GM12878 (cell line): ENCODE data around the gene CLRN3. TPM values are rescaled to one million over a fixed set of nuclear protein-coding genes. Genes with fewer than 3 reads are reported as not detected.

Experiments used
- ATAC-seq: fragments of 200-7000 bp; cut with Tn5 transposase; 3 replicates; pipeline ENCODE4 v1.9.1; 2020; ENCODE audit warnings: mild to moderate bottlenecking, moderate library complexity
- BruUV-seq: library from RNA; stranded (reverse); fragments of 400-500 nt; replicated peaks from 2 replicates; lab custom pipeline; 2021; lab: Mats Ljungman, UMichigan
- CTCF ChIA-PET: fragments of 300-600 bp; sonication (Branson Sonifier 250); formaldehyde crosslinking; extraction: SDS; loops from one replicate; lab custom pipeline; 2021; ENCODE audit warnings: inconsistent platforms; lab: Yijun Ruan, JAX
- POLR2A ChIA-PET: fragments of 350-600 bp; formaldehyde crosslinking; extraction: SDS; loops from one replicate; lab custom pipeline; 2021; ENCODE audit warnings: inconsistent platforms; lab: Charles Lee
- RAD21 ChIA-PET: fragments of 300-600 bp; sonication (Branson Sonifier 250); formaldehyde crosslinking; loops from one replicate; lab custom pipeline; 2023; ENCODE audit warnings: antibody characterized with exemption; ENCODE audit not compliant: unreplicated experiment; lab: Charles Lee
- SMC1A ChIA-PET: fragments of 300-600 bp; sonication (Branson Sonifier 250); formaldehyde crosslinking; loops from one replicate; lab custom pipeline; 2023; ENCODE audit not compliant: unreplicated experiment, uncharacterized antibody; lab: Charles Lee
- DNase-seq: peaks from one replicate; pipeline ENCODE4 v3.0.0-alpha.2; 2011; ENCODE audit warnings: low read depth, low spot score
- FAIRE-seq: peaks from 3 replicates; lab custom pipeline; 2011; peaks lifted over from hg19 to GRCh38; lab: Jason Lieb, UNC
- H2AFZ ChIP-seq: 2 replicates; pipeline ENCODE4 v1.6.0; 2011; ENCODE audit warnings: low read depth, low read length, control low read depth; ENCODE audit not compliant: control insufficient read depth
- H3K27ac ChIP-seq: 2 replicates; pipeline ENCODE4 v1.5.1; 2011; ENCODE audit warnings: control low read depth; ENCODE audit not compliant: control insufficient read depth, insufficient read depth
- H3K27me3 ChIP-seq, 2 experiments: replicated peaks in 1 of 2; 2 replicates each; pipeline versions ENCODE4 v1.6.0 to v1.6.1; 2011; ENCODE audit warnings: low read length in 1 of 2; ENCODE audit not compliant: control insufficient read depth in 2 of 2, insufficient read depth in 2 of 2
- H3K36me3 ChIP-seq, 2 experiments: 2 replicates each; pipeline ENCODE4 v1.5.1; 2011; ENCODE audit warnings: low read length in 1 of 2; ENCODE audit not compliant: control insufficient read depth in 2 of 2, insufficient read depth in 2 of 2
- H3K4me1 ChIP-seq: 2 replicates; pipeline ENCODE4 v1.6.1; 2011; ENCODE audit warnings: mild to moderate bottlenecking, low read length, moderate library complexity, mixed read lengths; ENCODE audit not compliant: control insufficient read depth, insufficient read depth
- H3K4me2 ChIP-seq: 2 replicates; pipeline ENCODE4 v1.6.0; 2011; ENCODE audit warnings: control low read depth; ENCODE audit not compliant: control insufficient read depth, insufficient read depth
- H3K4me3 ChIP-seq: fragments of 200-600 bp; sonication (generic); 2 replicates; pipeline ENCODE4 v1.5.1; 2016
- H3K79me2 ChIP-seq: 2 replicates; pipeline ENCODE4 v1.6.0; 2011; ENCODE audit warnings: low read length; ENCODE audit not compliant: control insufficient read depth, insufficient read depth
- H3K9ac ChIP-seq: 2 replicates; pipeline ENCODE4 v1.8.0; 2011; ENCODE audit warnings: low read length, control low read depth, mixed read lengths; ENCODE audit not compliant: control insufficient read depth, insufficient read depth
- H3K9me3 ChIP-seq: replicated peaks from 3 replicates; pipeline ENCODE4 v1.5.1; 2011; ENCODE audit warnings: mild to moderate bottlenecking, low read length; ENCODE audit not compliant: control insufficient read depth, insufficient read depth
- H4K20me1 ChIP-seq: 2 replicates; pipeline ENCODE4 v1.6.0; 2011; ENCODE audit not compliant: control insufficient read depth, insufficient read depth
- CHD4 ChIP-seq: fragments of 200-600 bp; sonication (generic); IDR thresholded peaks from 2 replicates; pipeline ENCODE4 v1.6.1; 2016; ENCODE audit warnings: mild to moderate bottlenecking
- CREB1 ChIP-seq: IDR thresholded peaks from 2 replicates; pipeline ENCODE4 v1.6.1; 2012; ENCODE audit warnings: low read depth, mild to moderate bottlenecking, inconsistent platforms
- CTCF ChIP-seq, 3 experiments: IDR thresholded peaks in 2 of 3; conservative IDR thresholded peaks in 1 of 3; 2 replicates each; pipeline ENCODE4 v1.5.1; 2011; ENCODE audit warnings: low read depth in 3 of 3, low read length in 3 of 3, mild to moderate bottlenecking in 3 of 3, control low read depth in 2 of 3, moderate library complexity in 2 of 3, inconsistent platforms in 1 of 3, mixed read lengths in 1 of 3; ENCODE audit not compliant: control insufficient read depth in 2 of 3, insufficient read depth in 1 of 3; ENCODE audit errors: extremely low read depth in 1 of 3
- CUX1 ChIP-seq: IDR thresholded peaks from 2 replicates; pipeline ENCODE4 v1.6.1; 2012; ENCODE audit warnings: improper control_type of control experiment, low read depth, low read length; ENCODE audit not compliant: insufficient replicate concordance
- EGR1 ChIP-seq, 2 experiments: IDR thresholded peaks; 1 replicate in 1 of 2; 2 replicates in 1 of 2; pipeline ENCODE4 v1.6.1; 2011 to 2012; ENCODE audit warnings: low read depth in 2 of 2, low read length in 2 of 2, borderline replicate concordance in 1 of 2, mild to moderate bottlenecking in 1 of 2, moderate library complexity in 1 of 2
- GATAD2B ChIP-seq: fragments of 450-650 bp; conservative IDR thresholded peaks from 2 replicates; pipeline ENCODE4 v1.6.1; 2017; ENCODE audit warnings: low read depth, mild to moderate bottlenecking, moderate library complexity
- IKZF1 ChIP-seq: fragments of 450-650 bp; conservative IDR thresholded peaks from 2 replicates; pipeline ENCODE4 v1.6.1; 2017; ENCODE audit warnings: antibody characterized with exemption, mild to moderate bottlenecking
- NR2F1 ChIP-seq: fragments of 450-650 bp; conservative IDR thresholded peaks from 2 replicates; pipeline ENCODE4 v1.6.1; 2017; ENCODE audit warnings: mild to moderate bottlenecking
- SIX5 ChIP-seq: IDR thresholded peaks from 2 replicates; pipeline ENCODE4 v1.6.1; 2011; ENCODE audit warnings: mild to moderate bottlenecking, low read depth, low read length, moderate library complexity; ENCODE audit not compliant: severe bottlenecking
- SMC3 ChIP-seq: IDR thresholded peaks from 2 replicates; pipeline ENCODE4 v1.6.1; 2011; ENCODE audit warnings: low read length, improper control_type of control experiment, borderline replicate concordance
- SREBF1 ChIP-seq: IDR thresholded peaks from 2 replicates; pipeline ENCODE4 v1.6.1; 2012; ENCODE audit warnings: mild to moderate bottlenecking, low read length
- STAT3 ChIP-seq: IDR thresholded peaks from 2 replicates; pipeline ENCODE4 v1.6.1; 2011; ENCODE audit warnings: low read depth, low read length, improper control_type of control experiment
- TCF3 ChIP-seq: IDR thresholded peaks from 2 replicates; pipeline ENCODE4 v1.6.1; 2012; ENCODE audit warnings: low read depth, mild to moderate bottlenecking, low read length, borderline replicate concordance; ENCODE audit not compliant: insufficient read depth
- YY1 ChIP-seq: IDR thresholded peaks from 2 replicates; pipeline ENCODE4 v1.6.1; 2011; ENCODE audit warnings: low read depth, mild to moderate bottlenecking, low read length
- ZZZ3 ChIP-seq: IDR thresholded peaks from 2 replicates; pipeline ENCODE4 v1.6.1; 2011; ENCODE audit warnings: low read depth; ENCODE audit not compliant: control insufficient read depth, insufficient read length
- WGBS: methylation state at CpG from one replicate; pipeline ENCODE4 v1.1.6; 2016; ENCODE audit warnings: low lambda C conversion rate; ENCODE audit not compliant: insufficient replicate concordance, insufficient coverage; ENCODE audit errors: missing lambda C conversion rate; 5-methylcytosine and 5-hydroxymethylcytosine counted together
- in situ Hi-C: fragments of 300-500 bp; cut with MboI; formaldehyde crosslinking; loops from 9 replicates; pipeline ENCODE4 v1.14.3; 2018; ENCODE audit warnings: mixed read lengths
- intact Hi-C: fragments of 100-400 bp; cut with micrococcal nuclease; formaldehyde crosslinking; loops from one replicate; pipeline ENCODE4 v1.14.2; 2022; ENCODE audit not compliant: unreplicated experiment
- polyA plus RNA-seq, 11 experiments: library from polyadenylated mRNA; depleted of rRNA in 4 of 11; unstranded in 6 of 11; stranded (reverse) in 5 of 11; fragments of >200 nt; fragmentation: Nextera tagmentation in 4 of 11; fragmentation: Illumina TruSeq in 1 of 11; extraction: Ambion mirVana in 4 of 11; extraction: Trizol in 1 of 11; gene quantifications; 1 replicate in 1 of 11; 2 replicates in 10 of 11; pipeline versions ENCODE4 v1.2.1 to v1.2.3, GENCODE V29; 2011 to 2016; ENCODE audit warnings: inconsistent platforms in 2 of 11, missing spikeins in 2 of 11, low read depth in 1 of 11
- total RNA-seq, 4 experiments: library from RNA; depleted of rRNA in 3 of 4; stranded (reverse); fragments of >200 nt in 3 of 4; fragmentation: Illumina TruSeq in 1 of 4; extraction: Trizol in 1 of 4; gene quantifications; 2 replicates each; pipeline versions ENCODE4 v1.2.1 to v1.2.3, GENCODE V29; 2013 to 2021

Gene CLRN3
- total and polyA plus RNA-seq, 10 of the 15 experiments (the other 5 are each of a cell fraction or from before 2014, with no cell fraction given), result not detected

GRCh38 chr10:127906548-127907377 is 14.0 kb upstream of the CLRN3 start, which contains the start of gene PTPRE:
Gene PTPRE (plus strand): TSS chr10:127907103. CDS start chr10:128040882, 133,779 bp downstream.
- Histone ChIP-seq H3K79me2 (no peaks in the 10 kb centered on the region), H3K9me3 (no peaks in the 10 kb centered on the region), H3K36me3 (no peaks in the 10 kb centered on the region), H3K4me1 (no peaks in the 10 kb centered on the region), H2AFZ (no peak within 1 kb of the TSS), H3K4me3 (no peak within 1 kb of the TSS), H4K20me1 (no peaks in the 10 kb centered on the region), H3K4me2 (0 out of 2 replicates have a peak within 1 kb of the TSS, but pooled peaks have one; percentile 17), H3K9ac (no peak within 1 kb of the TSS), H3K27ac (no peak within 1 kb of the TSS), H3K27me3 (no peaks in the 10 kb centered on the region; a peak in 2 of 4 replicates)
- ChIA-PET POLR2A (no interaction called here), SMC1A (no interaction called here), RAD21 (interaction anchor here (1.0 to 1.2 kb wide), 2 partner anchors 105 to 129 kb away, joined by 3 read pairs; no protein-coding TSS in a partner anchor), CTCF (interaction anchor here (1.0 to 1.6 kb wide), 4 partner anchors 52 to 162 kb away, joined by 3 to 9 read pairs (median 5); no protein-coding TSS in a partner anchor)
- DNase-seq (no peak), FAIRE-seq (no peak), ATAC-seq (peak; percentile 97)
- in situ Hi-C loops, result no loop called here
- intact Hi-C loops, result loop anchor here (1.0 to 10.0 kb wide), 3 partner anchors 105 to 248 kb away; no protein-coding TSS in a partner anchor
- BruUV-seq, result no TSS peak
- WGBS, result 10% methylated on average over 48 of the region's 78 CpGs
- TF ChIP-seq CREB1, result no peak
- TF ChIP-seq SIX5, result no peak
- no peak for TF ChIP-seq CUX1
- TF ChIP-seq EGR1 (IDR thresholded peaks at IDR 0.05; ENCODE audit: borderline replicate concordance in 1 of 2, low read depth in 2 of 2, low read length in 2 of 2), result peak in 1 of 2 experiments; percentile 67; a peak in 2 of 3 replicates
- TF ChIP-seq TCF3, result no peak
- no peak for TF ChIP-seq STAT3
- TF ChIP-seq YY1, result no peak
- 0 out of 2 replicates have a peak, but pooled peaks have one; percentile 28 for TF ChIP-seq GATAD2B
- TF ChIP-seq CTCF (IDR thresholded peaks at IDR 0.05 in 2 of 3, conservative IDR thresholded peaks at IDR 0.05 in 1 of 3; ENCODE audit: control insufficient read depth in 2 of 3, extremely low read depth in 1 of 3, insufficient read depth in 1 of 3, low read depth in 3 of 3, low read length in 3 of 3), result peak; percentile 35 to 45 (median 39); a peak in 4 of 6 replicates
- TF ChIP-seq CHD4, result no peak
- TF ChIP-seq IKZF1, result peak; percentile 37; the same call in 1 of the 2 replicates
- no peak for TF ChIP-seq SREBF1
- peak; percentile 33; the same call in 1 of the 2 replicates for TF ChIP-seq NR2F1
- no peak for TF ChIP-seq ZZZ3
- peak; percentile 38 for TF ChIP-seq SMC3
